GM23338 (cell line): ENCODE data around the gene SDHB. TPM values are rescaled to one million over a fixed set of nuclear protein-coding genes. Genes with fewer than 3 reads are reported as not detected.

Source experiments
- ATAC-seq: fragments of 200-7000 bp; cut with Tn5 transposase; 3 replicates; pipeline ENCODE4 v1.9.1; 2020
- DNase-seq: peaks from one replicate; pipeline ENCODE4 v3.0.0-alpha.2; 2015; ENCODE audit warnings: low spot score
- H2AFZ ChIP-seq: fragments of 200-600 bp; sonication (generic); 2 replicates; pipeline ENCODE4 v1.8.0; 2016; ENCODE audit warnings: antibody characterized with exemption, mild to moderate bottlenecking, moderate library complexity
- H3F3A ChIP-seq: fragments of 200-600 bp; sonication (generic); replicated peaks from 2 replicates; pipeline ENCODE4 v1.8.0; 2017; ENCODE audit warnings: antibody characterized with exemption, mixed run types, low read depth
- H3K27ac ChIP-seq: fragments of 200-600 bp; sonication (generic); 2 replicates; pipeline ENCODE4 v1.6.1; 2016; ENCODE audit warnings: low read depth
- H3K27me3 ChIP-seq: fragments of 200-600 bp; sonication (generic); 2 replicates; pipeline ENCODE4 v1.8.0; 2016; ENCODE audit warnings: mild to moderate bottlenecking, mixed run types, moderate library complexity; ENCODE audit not compliant: insufficient read depth
- H3K36me3 ChIP-seq: fragments of 200-600 bp; sonication (generic); 2 replicates; pipeline ENCODE4 v1.8.0; 2016; ENCODE audit warnings: mild to moderate bottlenecking; ENCODE audit not compliant: insufficient read depth
- H3K4me1 ChIP-seq: fragments of 200-600 bp; sonication (generic); 2 replicates; pipeline ENCODE4 v1.8.0; 2016; ENCODE audit warnings: mild to moderate bottlenecking, moderate library complexity; ENCODE audit not compliant: insufficient read depth
- H3K4me2 ChIP-seq: fragments of 200-600 bp; sonication (generic); 2 replicates; pipeline ENCODE4 v1.7.1; 2017; ENCODE audit warnings: mixed run types
- H3K4me3 ChIP-seq: fragments of 200-600 bp; sonication (generic); 2 replicates; pipeline ENCODE4 v1.6.1; 2016; ENCODE audit warnings: mixed run types
- H3K79me2 ChIP-seq: fragments of 200-600 bp; sonication (generic); replicated peaks from 2 replicates; pipeline ENCODE4 v1.8.0; 2017; ENCODE audit warnings: mild to moderate bottlenecking; ENCODE audit not compliant: insufficient read depth
- H3K9me2 ChIP-seq: fragments of 200-600 bp; sonication (generic); 2 replicates; pipeline ENCODE4 v1.8.0; 2017; ENCODE audit not compliant: insufficient read depth
- H4K20me1 ChIP-seq: fragments of 200-600 bp; sonication (generic); replicated peaks from 2 replicates; pipeline ENCODE4 v1.8.0; 2017; ENCODE audit warnings: mild to moderate bottlenecking; ENCODE audit not compliant: insufficient read depth
- H3K27ac Mint-ChIP-seq: 2 replicates; pipeline ENCODE4 v1.8.0; 2020; ENCODE audit warnings: inconsistent platforms, mild to moderate bottlenecking, moderate library complexity, mixed read lengths
- H3K27me3 Mint-ChIP-seq: 3 replicates; pipeline ENCODE4 v1.8.0; 2022; ENCODE audit warnings: low read depth, mild to moderate bottlenecking, moderate library complexity, mixed read lengths, inconsistent platforms; ENCODE audit not compliant: insufficient read depth, poor library complexity
- H3K36me3 Mint-ChIP-seq: 3 replicates; pipeline ENCODE4 v1.8.0; 2021; ENCODE audit warnings: low read depth, mild to moderate bottlenecking, inconsistent platforms, moderate library complexity, mixed read lengths
- H3K4me1 Mint-ChIP-seq: 3 replicates; pipeline ENCODE4 v1.8.0; 2020; ENCODE audit warnings: mild to moderate bottlenecking, inconsistent platforms, mixed read lengths
- H3K4me3 Mint-ChIP-seq: 3 replicates; pipeline ENCODE4 v1.8.0; 2021; ENCODE audit warnings: moderate library complexity, mild to moderate bottlenecking, inconsistent platforms, mixed read lengths
- H3K9me3 Mint-ChIP-seq: 3 replicates; pipeline ENCODE4 v1.8.0; 2020; ENCODE audit warnings: moderate library complexity, mild to moderate bottlenecking, inconsistent platforms, mixed read lengths
- EZH2 ChIP-seq: fragments of 200-600 bp; sonication (generic); IDR thresholded peaks from one replicate; pipeline ENCODE4 v1.8.0; 2017; ENCODE audit warnings: antibody characterized with exemption, mild to moderate bottlenecking, low read depth; ENCODE audit not compliant: unreplicated experiment
- EZH2phosphoT487 ChIP-seq: fragments of 200-600 bp; sonication (generic); IDR thresholded peaks from one replicate; pipeline ENCODE4 v1.8.1; 2018; ENCODE audit warnings: antibody characterized with exemption; ENCODE audit not compliant: unreplicated experiment
- JUNB ChIP-seq: IDR thresholded peaks from one replicate; pipeline ENCODE4 v1.6.1; 2016; ENCODE audit warnings: antibody characterized with exemption; ENCODE audit not compliant: unreplicated experiment
- POLR2AphosphoS5 ChIP-seq: IDR thresholded peaks from 2 replicates; pipeline ENCODE4 v1.6.1; 2016; ENCODE audit warnings: antibody characterized with exemption, low read depth
- STAT1 ChIP-seq: IDR thresholded peaks from one replicate; pipeline ENCODE4 v1.6.1; 2016; ENCODE audit warnings: antibody characterized with exemption; ENCODE audit not compliant: unreplicated experiment
- ZNF114 ChIP-seq: fragments of 250-450 bp; sonication (Bioruptor Pico); IDR thresholded peaks from 2 replicates; pipeline ENCODE4 v1.5.0; 2020; ENCODE audit warnings: mild to moderate bottlenecking, moderate library complexity
- ZNF331 ChIP-seq: fragments of 250-450 bp; sonication (Bioruptor Pico); IDR thresholded peaks from 2 replicates; pipeline ENCODE4 v1.5.0; 2020; ENCODE audit warnings: low read depth, mild to moderate bottlenecking, moderate library complexity
- polyA plus RNA-seq: library from polyadenylated mRNA; unstranded; fragments of >200 nt; fragmentation: Nextera tagmentation; extraction: Ambion mirVana; gene quantifications from 2 replicates; pipeline ENCODE4 v1.2.1, GENCODE V29; 2016
- total RNA-seq: library from RNA; depleted of rRNA; stranded (reverse); fragments of >200 nt; shearing (Covaris generic); gene quantifications from 2 replicates; pipeline ENCODE4 v1.2.3, GENCODE V29; 2014
- TF ChIP-seq, protein P1 (sequence below): fragments of 250-450 bp; sonication (Bioruptor Pico); IDR thresholded peaks from 2 replicates; pipeline ENCODE4 v1.5.0; 2020; ENCODE audit warnings: mild to moderate bottlenecking, moderate library complexity
- TF ChIP-seq, protein P2 (sequence below), 2 experiments: fragments of 200-600 bp in 1 of 2; sonication (generic) in 1 of 2; conservative IDR thresholded peaks; 2 replicates each; pipeline versions ENCODE4 v1.5.1 to v1.6.1; 2016 to 2017; ENCODE audit warnings: antibody characterized with exemption in 2 of 2, low read depth in 2 of 2, mild to moderate bottlenecking in 2 of 2, moderate library complexity in 1 of 2
- TF ChIP-seq, protein P3 (sequence below): IDR thresholded peaks from one replicate; pipeline ENCODE4 v1.6.1; 2018; ENCODE audit warnings: antibody characterized with exemption; ENCODE audit not compliant: unreplicated experiment
- TF ChIP-seq, protein P4 (sequence below): IDR thresholded peaks from 2 replicates; pipeline ENCODE4 v1.6.1; 2016; ENCODE audit warnings: antibody characterized with exemption

SDHB gene
- total and polyA plus RNA-seq, 2 experiments from 2014 or later = 72.8 to 112 TPM

DNA sequence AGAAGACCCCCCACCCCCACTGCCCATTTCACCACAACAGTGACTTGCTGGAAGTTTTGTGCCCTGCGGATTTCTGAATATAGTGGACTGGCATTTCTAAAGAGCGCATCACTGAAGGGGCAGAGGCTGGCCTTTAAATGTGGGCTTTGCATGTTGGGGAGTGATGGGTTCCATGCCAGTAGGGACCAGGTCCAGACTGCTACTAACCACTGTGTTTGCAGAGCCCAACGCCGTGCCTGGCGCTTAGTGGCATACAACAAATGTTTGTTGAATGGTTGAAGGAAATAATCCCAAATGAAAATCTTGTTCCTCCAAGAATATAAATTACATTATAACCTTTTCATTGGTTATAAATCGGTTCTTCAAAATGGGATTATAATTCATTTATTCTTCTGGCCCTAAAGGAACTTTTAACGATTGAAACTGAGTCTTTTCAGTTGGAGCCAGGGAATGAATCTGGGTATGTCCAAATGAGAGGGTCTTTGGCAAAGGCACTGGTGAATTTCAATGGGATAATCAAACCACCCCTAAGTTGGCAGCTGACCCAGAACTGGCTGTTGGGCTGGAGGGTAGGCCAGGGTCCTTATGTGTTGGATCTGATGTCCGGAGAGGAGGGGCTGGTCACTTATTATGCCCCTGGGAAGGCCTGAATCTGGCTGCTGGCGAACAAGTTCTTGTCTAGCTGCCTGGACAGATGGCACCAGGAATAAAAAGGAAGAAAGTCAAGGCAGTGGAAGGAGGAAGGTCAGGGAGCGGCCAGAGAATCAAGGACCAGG lies 13.8 kb upstream of the SDHB start (continued):
- TF ChIP-seq, protein P1, sequence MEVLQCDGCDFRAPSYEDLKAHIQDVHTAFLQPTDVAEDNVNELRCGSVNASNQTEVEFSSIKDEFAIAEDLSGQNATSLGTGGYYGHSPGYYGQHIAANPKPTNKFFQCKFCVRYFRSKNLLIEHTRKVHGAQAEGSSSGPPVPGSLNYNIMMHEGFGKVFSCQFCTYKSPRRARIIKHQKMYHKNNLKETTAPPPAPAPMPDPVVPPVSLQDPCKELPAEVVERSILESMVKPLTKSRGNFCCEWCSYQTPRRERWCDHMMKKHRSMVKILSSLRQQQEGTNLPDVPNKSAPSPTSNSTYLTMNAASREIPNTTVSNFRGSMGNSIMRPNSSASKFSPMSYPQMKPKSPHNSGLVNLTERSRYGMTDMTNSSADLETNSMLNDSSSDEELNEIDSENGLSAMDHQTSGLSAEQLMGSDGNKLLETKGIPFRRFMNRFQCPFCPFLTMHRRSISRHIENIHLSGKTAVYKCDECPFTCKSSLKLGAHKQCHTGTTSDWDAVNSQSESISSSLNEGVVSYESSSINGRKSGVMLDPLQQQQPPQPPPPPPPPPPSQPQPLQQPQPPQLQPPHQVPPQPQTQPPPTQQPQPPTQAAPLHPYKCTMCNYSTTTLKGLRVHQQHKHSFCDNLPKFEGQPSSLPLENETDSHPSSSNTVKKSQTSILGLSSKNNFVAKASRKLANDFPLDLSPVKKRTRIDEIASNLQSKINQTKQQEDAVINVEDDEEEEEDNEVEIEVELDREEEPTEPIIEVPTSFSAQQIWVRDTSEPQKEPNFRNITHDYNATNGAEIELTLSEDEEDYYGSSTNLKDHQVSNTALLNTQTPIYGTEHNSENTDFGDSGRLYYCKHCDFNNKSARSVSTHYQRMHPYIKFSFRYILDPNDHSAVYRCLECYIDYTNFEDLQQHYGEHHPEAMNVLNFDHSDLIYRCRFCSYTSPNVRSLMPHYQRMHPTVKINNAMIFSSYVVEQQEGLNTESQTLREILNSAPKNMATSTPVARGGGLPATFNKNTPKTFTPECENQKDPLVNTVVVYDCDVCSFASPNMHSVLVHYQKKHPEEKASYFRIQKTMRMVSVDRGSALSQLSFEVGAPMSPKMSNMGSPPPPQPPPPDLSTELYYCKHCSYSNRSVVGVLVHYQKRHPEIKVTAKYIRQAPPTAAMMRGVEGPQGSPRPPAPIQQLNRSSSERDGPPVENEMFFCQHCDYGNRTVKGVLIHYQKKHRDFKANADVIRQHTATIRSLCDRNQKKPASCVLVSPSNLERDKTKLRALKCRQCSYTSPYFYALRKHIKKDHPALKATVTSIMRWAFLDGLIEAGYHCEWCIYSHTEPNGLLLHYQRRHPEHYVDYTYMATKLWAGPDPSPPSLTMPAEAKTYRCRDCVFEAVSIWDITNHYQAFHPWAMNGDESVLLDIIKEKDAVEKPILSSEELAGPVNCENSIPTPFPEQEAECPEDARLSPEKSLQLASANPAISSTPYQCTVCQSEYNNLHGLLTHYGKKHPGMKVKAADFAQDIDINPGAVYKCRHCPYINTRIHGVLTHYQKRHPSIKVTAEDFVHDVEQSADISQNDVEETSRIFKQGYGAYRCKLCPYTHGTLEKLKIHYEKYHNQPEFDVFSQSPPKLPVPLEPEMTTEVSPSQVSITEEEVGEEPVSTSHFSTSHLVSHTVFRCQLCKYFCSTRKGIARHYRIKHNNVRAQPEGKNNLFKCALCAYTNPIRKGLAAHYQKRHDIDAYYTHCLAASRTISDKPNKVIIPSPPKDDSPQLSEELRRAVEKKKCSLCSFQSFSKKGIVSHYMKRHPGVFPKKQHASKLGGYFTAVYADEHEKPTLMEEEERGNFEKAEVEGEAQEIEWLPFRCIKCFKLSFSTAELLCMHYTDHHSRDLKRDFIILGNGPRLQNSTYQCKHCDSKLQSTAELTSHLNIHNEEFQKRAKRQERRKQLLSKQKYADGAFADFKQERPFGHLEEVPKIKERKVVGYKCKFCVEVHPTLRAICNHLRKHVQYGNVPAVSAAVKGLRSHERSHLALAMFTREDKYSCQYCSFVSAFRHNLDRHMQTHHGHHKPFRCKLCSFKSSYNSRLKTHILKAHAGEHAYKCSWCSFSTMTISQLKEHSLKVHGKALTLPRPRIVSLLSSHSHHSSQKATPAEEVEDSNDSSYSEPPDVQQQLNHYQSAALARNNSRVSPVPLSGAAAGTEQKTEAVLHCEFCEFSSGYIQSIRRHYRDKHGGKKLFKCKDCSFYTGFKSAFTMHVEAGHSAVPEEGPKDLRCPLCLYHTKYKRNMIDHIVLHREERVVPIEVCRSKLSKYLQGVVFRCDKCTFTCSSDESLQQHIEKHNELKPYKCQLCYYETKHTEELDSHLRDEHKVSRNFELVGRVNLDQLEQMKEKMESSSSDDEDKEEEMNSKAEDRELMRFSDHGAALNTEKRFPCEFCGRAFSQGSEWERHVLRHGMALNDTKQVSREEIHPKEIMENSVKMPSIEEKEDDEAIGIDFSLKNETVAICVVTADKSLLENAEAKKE = no peak
- no peak for TF ChIP-seq STAT1
- TF ChIP-seq JUNB = no peak
- TF ChIP-seq EZH2phosphoT487 = no peak

DNA sequence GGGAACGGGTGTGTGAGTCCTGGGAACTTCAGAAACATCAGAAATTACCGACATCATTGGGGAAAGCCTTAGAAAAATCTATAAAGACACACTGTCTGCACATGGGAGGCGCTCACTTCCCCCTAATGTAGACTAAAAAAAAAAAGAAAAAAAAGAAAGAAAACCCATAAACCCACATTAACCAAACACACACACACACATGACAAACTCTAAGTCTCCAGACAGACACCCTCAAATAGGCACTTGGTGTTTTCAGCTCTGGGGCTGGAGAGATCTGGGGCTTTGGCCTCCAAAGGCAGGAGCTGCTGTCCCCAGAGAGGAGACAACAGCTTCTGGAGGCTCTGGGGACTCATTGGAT lies 13.2 kb upstream of the SDHB start:
- H3K9me3 Mint-ChIP-seq = peaks cover 3% of the 10 kb centered on the region; the same call in 1 of the 3 replicates
- no peaks in the 10 kb centered on the region for H3K27me3 ChIP-seq
- no peaks in the 10 kb centered on the region for H3F3A ChIP-seq
- peaks cover 6% of the 10 kb centered on the region for H3K27me3 Mint-ChIP-seq
- H3K36me3 ChIP-seq = no peaks in the 10 kb centered on the region; the same call in 1 of the 2 replicates
- no peak overlapping the region for H3K27ac Mint-ChIP-seq
- H3K4me1 ChIP-seq = peaks cover 18% of the 10 kb centered on the region; the same call in 1 of the 2 replicates
- no peak overlapping the region for H3K4me3 Mint-ChIP-seq
- H3K4me3 ChIP-seq = no peak overlapping the region
- 0 out of 3 replicates have a peak, but pooled peaks cover 2% of the 10 kb centered on the region for H3K36me3 Mint-ChIP-seq
- no peak for DNase-seq
- H3K9me2 ChIP-seq = no peaks in the 10 kb centered on the region
- no peak for ATAC-seq
- H4K20me1 ChIP-seq = no peaks in the 10 kb centered on the region
- H2AFZ ChIP-seq = no peak overlapping the region
- peaks cover 4% of the 10 kb centered on the region for H3K4me1 Mint-ChIP-seq
- H3K27ac ChIP-seq = no peak overlapping the region
- H3K79me2 ChIP-seq = no peaks in the 10 kb centered on the region
- no peak overlapping the region for H3K4me2 ChIP-seq
- TF ChIP-seq, protein P2, sequence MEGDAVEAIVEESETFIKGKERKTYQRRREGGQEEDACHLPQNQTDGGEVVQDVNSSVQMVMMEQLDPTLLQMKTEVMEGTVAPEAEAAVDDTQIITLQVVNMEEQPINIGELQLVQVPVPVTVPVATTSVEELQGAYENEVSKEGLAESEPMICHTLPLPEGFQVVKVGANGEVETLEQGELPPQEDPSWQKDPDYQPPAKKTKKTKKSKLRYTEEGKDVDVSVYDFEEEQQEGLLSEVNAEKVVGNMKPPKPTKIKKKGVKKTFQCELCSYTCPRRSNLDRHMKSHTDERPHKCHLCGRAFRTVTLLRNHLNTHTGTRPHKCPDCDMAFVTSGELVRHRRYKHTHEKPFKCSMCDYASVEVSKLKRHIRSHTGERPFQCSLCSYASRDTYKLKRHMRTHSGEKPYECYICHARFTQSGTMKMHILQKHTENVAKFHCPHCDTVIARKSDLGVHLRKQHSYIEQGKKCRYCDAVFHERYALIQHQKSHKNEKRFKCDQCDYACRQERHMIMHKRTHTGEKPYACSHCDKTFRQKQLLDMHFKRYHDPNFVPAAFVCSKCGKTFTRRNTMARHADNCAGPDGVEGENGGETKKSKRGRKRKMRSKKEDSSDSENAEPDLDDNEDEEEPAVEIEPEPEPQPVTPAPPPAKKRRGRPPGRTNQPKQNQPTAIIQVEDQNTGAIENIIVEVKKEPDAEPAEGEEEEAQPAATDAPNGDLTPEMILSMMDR (conservative IDR thresholded peaks at IDR 0.05; ENCODE audit: low read depth in 2 of 2) = no peak
- TF ChIP-seq, protein P3, sequence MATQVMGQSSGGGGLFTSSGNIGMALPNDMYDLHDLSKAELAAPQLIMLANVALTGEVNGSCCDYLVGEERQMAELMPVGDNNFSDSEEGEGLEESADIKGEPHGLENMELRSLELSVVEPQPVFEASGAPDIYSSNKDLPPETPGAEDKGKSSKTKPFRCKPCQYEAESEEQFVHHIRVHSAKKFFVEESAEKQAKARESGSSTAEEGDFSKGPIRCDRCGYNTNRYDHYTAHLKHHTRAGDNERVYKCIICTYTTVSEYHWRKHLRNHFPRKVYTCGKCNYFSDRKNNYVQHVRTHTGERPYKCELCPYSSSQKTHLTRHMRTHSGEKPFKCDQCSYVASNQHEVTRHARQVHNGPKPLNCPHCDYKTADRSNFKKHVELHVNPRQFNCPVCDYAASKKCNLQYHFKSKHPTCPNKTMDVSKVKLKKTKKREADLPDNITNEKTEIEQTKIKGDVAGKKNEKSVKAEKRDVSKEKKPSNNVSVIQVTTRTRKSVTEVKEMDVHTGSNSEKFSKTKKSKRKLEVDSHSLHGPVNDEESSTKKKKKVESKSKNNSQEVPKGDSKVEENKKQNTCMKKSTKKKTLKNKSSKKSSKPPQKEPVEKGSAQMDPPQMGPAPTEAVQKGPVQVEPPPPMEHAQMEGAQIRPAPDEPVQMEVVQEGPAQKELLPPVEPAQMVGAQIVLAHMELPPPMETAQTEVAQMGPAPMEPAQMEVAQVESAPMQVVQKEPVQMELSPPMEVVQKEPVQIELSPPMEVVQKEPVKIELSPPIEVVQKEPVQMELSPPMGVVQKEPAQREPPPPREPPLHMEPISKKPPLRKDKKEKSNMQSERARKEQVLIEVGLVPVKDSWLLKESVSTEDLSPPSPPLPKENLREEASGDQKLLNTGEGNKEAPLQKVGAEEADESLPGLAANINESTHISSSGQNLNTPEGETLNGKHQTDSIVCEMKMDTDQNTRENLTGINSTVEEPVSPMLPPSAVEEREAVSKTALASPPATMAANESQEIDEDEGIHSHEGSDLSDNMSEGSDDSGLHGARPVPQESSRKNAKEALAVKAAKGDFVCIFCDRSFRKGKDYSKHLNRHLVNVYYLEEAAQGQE = no peak
- TF ChIP-seq, protein P4, sequence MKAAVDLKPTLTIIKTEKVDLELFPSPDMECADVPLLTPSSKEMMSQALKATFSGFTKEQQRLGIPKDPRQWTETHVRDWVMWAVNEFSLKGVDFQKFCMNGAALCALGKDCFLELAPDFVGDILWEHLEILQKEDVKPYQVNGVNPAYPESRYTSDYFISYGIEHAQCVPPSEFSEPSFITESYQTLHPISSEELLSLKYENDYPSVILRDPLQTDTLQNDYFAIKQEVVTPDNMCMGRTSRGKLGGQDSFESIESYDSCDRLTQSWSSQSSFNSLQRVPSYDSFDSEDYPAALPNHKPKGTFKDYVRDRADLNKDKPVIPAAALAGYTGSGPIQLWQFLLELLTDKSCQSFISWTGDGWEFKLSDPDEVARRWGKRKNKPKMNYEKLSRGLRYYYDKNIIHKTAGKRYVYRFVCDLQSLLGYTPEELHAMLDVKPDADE = no peak
- TF ChIP-seq ZNF114 (no peak), POLR2AphosphoS5 (no peak), EZH2phosphoT487 (no peak), EZH2 (no peak), ZNF331 (CRISPR knock-in tag) (no peak)
